RWPE2 (cell line): ENCODE results near the gene GNAQ.

Experiments used
- ATAC-seq: fragments of 200-7000 bp; cut with Tn5 transposase; 3 replicates; pipeline ENCODE4 v1.9.1; 2021; ENCODE audit warnings: low read depth
- DNase-seq: peaks from one replicate; pipeline ENCODE4 v3.0.0-alpha.2; 2020; ENCODE audit warnings: low spot score
- H3K27ac ChIP-seq: fragments of 450-650 bp; 2 replicates; pipeline ENCODE4 v1.5.1; 2017; ENCODE audit warnings: mild to moderate bottlenecking; ENCODE audit not compliant: poor library complexity, severe bottlenecking
- H3K27me3 ChIP-seq: fragments of 250-450 bp; sonication (Bioruptor Pico); 2 replicates; pipeline ENCODE4 v1.5.1; 2021; ENCODE audit warnings: mild to moderate bottlenecking, moderate library complexity; ENCODE audit not compliant: insufficient read depth, poor library complexity, severe bottlenecking
- H3K36me3 ChIP-seq: fragments of 250-450 bp; sonication (Bioruptor Pico); 2 replicates; pipeline ENCODE4 v1.5.1; 2020; ENCODE audit warnings: low read depth, mild to moderate bottlenecking, moderate library complexity
- H3K4me1 ChIP-seq: fragments of 250-450 bp; sonication (Bioruptor Pico); 2 replicates; pipeline ENCODE4 v1.5.1; 2021; ENCODE audit warnings: mild to moderate bottlenecking, moderate library complexity; ENCODE audit not compliant: insufficient read depth, poor library complexity, severe bottlenecking
- H3K4me3 ChIP-seq: fragments of 250-450 bp; sonication (Bioruptor Pico); 2 replicates; pipeline ENCODE4 v1.5.1; 2021; ENCODE audit warnings: mild to moderate bottlenecking, moderate library complexity; ENCODE audit not compliant: severe bottlenecking
- H3K9me3 ChIP-seq: fragments of 250-450 bp; sonication (Bioruptor Pico); 2 replicates; pipeline ENCODE4 v1.5.1; 2021; ENCODE audit warnings: mild to moderate bottlenecking, moderate library complexity; ENCODE audit not compliant: severe bottlenecking
- CTCF ChIP-seq: fragments of 450-650 bp; IDR thresholded peaks from one replicate; pipeline ENCODE4 v1.5.1; 2017; ENCODE audit warnings: mild to moderate bottlenecking, moderate library complexity; ENCODE audit not compliant: poor library complexity, severe bottlenecking

GNAQ gene

GRCh38 chr9:77679088-77679487 is 352.5 kb downstream of the GNAQ start:
- H3K36me3 ChIP-seq = no peaks in the 10 kb centered on the region
- no peak overlapping the region for H3K27ac ChIP-seq
- H3K4me1 ChIP-seq = no peaks in the 10 kb centered on the region
- ATAC-seq (no peak), DNase-seq (no peak)
- TF ChIP-seq CTCF = no peak
- H3K4me3 ChIP-seq = no peak overlapping the region
- H3K9me3 ChIP-seq = no peaks in the 10 kb centered on the region
- H3K27me3 ChIP-seq = no peaks in the 10 kb centered on the region

- Histone ChIP-seq H3K9me3 (no peaks in the 10 kb centered on the region), H3K4me1 (no peaks in the 10 kb centered on the region), H3K27me3 (no peaks in the 10 kb centered on the region), H3K27ac (no peak overlapping the region), H3K36me3 (no peaks in the 10 kb centered on the region), H3K4me3 (no peak overlapping the region)
- ATAC-seq (no peak), DNase-seq (no peak)
- TF ChIP-seq CTCF = no peak
These were observed 353.6 kb downstream of the GNAQ start for GRCh38 chr9:77677957-77678535.

- ATAC-seq (no peak), DNase-seq (no peak)
- Histone ChIP-seq H3K9me3 (no peaks in the 10 kb centered on the region), H3K27me3 (no peaks in the 10 kb centered on the region), H3K36me3 (no peaks in the 10 kb centered on the region), H3K4me1 (no peaks in the 10 kb centered on the region), H3K27ac (no peak overlapping the region), H3K4me3 (no peak overlapping the region)
- no peak for TF ChIP-seq CTCF
These were observed 354.2 kb downstream of the GNAQ start for GRCh38 chr9:77677397-77677796.

GRCh38 chr9:77673941-77674791 is 357.4 kb downstream of the GNAQ start:
- no peaks in the 10 kb centered on the region for H3K36me3 ChIP-seq
- peak; percentile 11 for TF ChIP-seq CTCF
- ATAC-seq = no peak
- H3K9me3 ChIP-seq = no peaks in the 10 kb centered on the region
- no peak for DNase-seq
- H3K27me3 ChIP-seq = no peaks in the 10 kb centered on the region
- no peaks in the 10 kb centered on the region for H3K4me1 ChIP-seq
- H3K27ac ChIP-seq = no peak overlapping the region
- no peak overlapping the region for H3K4me3 ChIP-seq

- no peaks in the 10 kb centered on the region for H3K4me1 ChIP-seq
- H3K9me3 ChIP-seq = no peaks in the 10 kb centered on the region
- no peak for TF ChIP-seq CTCF
- no peaks in the 10 kb centered on the region for H3K27me3 ChIP-seq
- no peak overlapping the region for H3K27ac ChIP-seq
- DNase-seq = no peak
- ATAC-seq = no peak
- no peak overlapping the region for H3K4me3 ChIP-seq
- H3K36me3 ChIP-seq = no peaks in the 10 kb centered on the region
These were observed 359.4 kb downstream of the GNAQ start for GRCh38 chr9:77672183-77672582.
